CD4-positive, alpha-beta T cell (primary cell): ENCODE results near the gene CCSAP. TPM values are rescaled to one million over a fixed set of nuclear protein-coding genes. Genes with fewer than 3 reads are reported as not detected.

ENCODE experiments used
- ATAC-seq: fragments of 200-7000 bp; cut with Tn5 transposase; one replicate; pipeline ENCODE4 v1.10.0; 2022; ENCODE audit warnings: mild to moderate bottlenecking; ENCODE audit not compliant: poor library complexity
- CTCF ChIA-PET: fragments of 350-600 bp; sonication (Branson Sonifier 250); formaldehyde crosslinking; loops from one replicate; lab custom pipeline; 2021; ENCODE audit warnings: antibody characterized with exemption, inconsistent platforms; lab: Charles Lee
- POLR2A ChIA-PET: fragments of 350-600 bp; sonication (Branson Sonifier 250); formaldehyde crosslinking; loops from one replicate; lab custom pipeline; 2021; ENCODE audit warnings: antibody characterized with exemption, inconsistent platforms; lab: Charles Lee
- DNase-seq, 14 experiments: peaks; one replicate each; pipeline ENCODE4 v3.0.0-alpha.2; 2013 to 2020; ENCODE audit warnings: mixed read lengths in 2 of 14
- H3K27ac ChIP-seq, 2 donors: one replicate each; pipeline versions ENCODE4 v1.5.1 to v1.7.0; 2013; ENCODE audit warnings: low read length in 2 of 2, low read depth in 1 of 2, mild to moderate bottlenecking in 1 of 2
- H3K27me3 ChIP-seq, 2 experiments: 1 replicate in 1 of 2; 2 replicates in 1 of 2; pipeline versions ENCODE4 v1.6.1 to v1.7.0; 2013; ENCODE audit warnings: low read length in 2 of 2, control low read depth in 1 of 2, mild to moderate bottlenecking in 1 of 2, moderate library complexity in 1 of 2; ENCODE audit not compliant: insufficient read depth in 2 of 2, control insufficient read depth in 1 of 2
- H3K36me3 ChIP-seq: one replicate; pipeline ENCODE4 v1.6.1; 2013; ENCODE audit warnings: low read length, control low read depth; ENCODE audit not compliant: insufficient read depth
- H3K4me1 ChIP-seq: one replicate; pipeline ENCODE4 v1.6.1; 2013; ENCODE audit warnings: low read length, control low read depth; ENCODE audit not compliant: insufficient read depth
- H3K4me3 ChIP-seq: one replicate; pipeline ENCODE4 v1.5.1; 2013; ENCODE audit warnings: mild to moderate bottlenecking, low read length, moderate library complexity
- H3K9me3 ChIP-seq, 2 experiments: 1 replicate in 1 of 2; 2 replicates in 1 of 2; pipeline versions ENCODE4 v1.6.1 to v1.7.0; 2013; ENCODE audit warnings: low read length in 2 of 2, mild to moderate bottlenecking in 2 of 2, control low read depth in 1 of 2, moderate library complexity in 1 of 2; ENCODE audit not compliant: control insufficient read depth in 1 of 2, insufficient read depth in 1 of 2
- H3K27ac Mint-ChIP-seq: one replicate; pipeline ENCODE4 v1.8.0; 2020; ENCODE audit warnings: mixed read lengths
- H3K27me3 Mint-ChIP-seq: one replicate; pipeline ENCODE4 v1.8.0; 2021; ENCODE audit warnings: mixed read lengths
- H3K36me3 Mint-ChIP-seq: one replicate; pipeline ENCODE4 v1.8.0; 2021; ENCODE audit warnings: low read depth, mixed read lengths
- H3K4me1 Mint-ChIP-seq: one replicate; pipeline ENCODE4 v1.8.0; 2021; ENCODE audit warnings: low read depth, mixed read lengths
- H3K4me3 Mint-ChIP-seq: one replicate; pipeline ENCODE4 v1.8.0; 2020; ENCODE audit warnings: mild to moderate bottlenecking, mixed read lengths
- H3K9me3 Mint-ChIP-seq: one replicate; pipeline ENCODE4 v1.8.0; 2020; ENCODE audit warnings: mixed read lengths
- intact Hi-C, 2 experiments: fragments of 100-400 bp; cut with DNase I in 1 of 2; cut with micrococcal nuclease in 1 of 2; formaldehyde crosslinking; loops; one replicate each; pipeline versions ENCODE4 v1.15.1 to v1.9.0; 2023 to 2025; cut with DNase I, micrococcal nuclease
- total RNA-seq, 174 experiments: library from RNA in 2 of 174; stranded (reverse) in 2 of 174; gene quantifications; one replicate each; pipeline ENCODE4 v1.2.3 and lab custom pipeline; 2021 to 2026
- TF ChIP-seq, protein P1 (sequence below): fragments of 200-600 bp; IDR thresholded peaks from one replicate; pipeline ENCODE4 v1.8.0; 2022; ENCODE audit warnings: antibody characterized with exemption, mild to moderate bottlenecking

Gene CCSAP
- total RNA-seq, 2 experiments from 2014 or later: 14.3 to 15.2 TPM

DNA sequence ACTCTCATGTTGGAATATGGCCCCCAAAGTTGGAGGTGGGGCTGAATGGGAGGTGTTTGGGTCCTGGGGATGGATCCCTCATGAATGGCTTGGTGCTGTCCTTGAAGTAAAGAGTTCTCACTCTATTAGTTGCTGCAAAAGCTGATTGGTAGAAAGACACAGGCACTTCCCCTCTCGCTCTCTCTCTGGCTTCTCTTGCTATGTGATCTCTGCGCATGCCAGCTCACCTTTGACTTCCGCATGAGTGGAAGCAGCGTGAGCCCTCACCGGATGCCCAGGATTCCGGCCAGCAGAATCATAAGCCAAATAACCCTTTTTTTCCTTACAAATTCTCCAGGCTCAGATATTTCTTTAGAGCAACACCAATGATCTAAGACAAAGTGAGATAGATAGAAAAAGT is 20.9 kb upstream of the CCSAP start:
- peaks cover 57% of the 10 kb centered on the region for H3K27me3 Mint-ChIP-seq
- CTCF ChIA-PET: no interaction called here

DNA sequence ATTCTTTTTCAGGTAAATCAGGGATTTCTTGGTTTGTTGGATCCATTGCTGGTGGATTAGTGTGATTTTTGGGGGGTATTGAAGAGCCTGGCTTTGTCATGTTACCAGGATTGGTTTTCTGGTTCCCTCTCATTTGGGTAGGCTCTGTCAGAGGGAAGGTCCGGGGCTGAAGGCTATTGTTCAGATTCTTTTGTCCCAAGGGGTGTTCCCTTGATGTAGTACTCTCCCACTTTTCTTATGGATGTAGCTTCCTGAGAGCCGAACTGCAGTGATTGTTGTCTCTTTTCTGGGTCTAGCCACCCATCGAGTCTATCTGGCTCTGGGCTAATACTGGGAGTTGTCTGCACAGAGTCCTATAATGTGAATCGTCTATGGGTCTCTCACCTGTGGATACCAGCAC is 17.6 kb upstream of the CCSAP start:
- TF ChIP-seq, protein P1, sequence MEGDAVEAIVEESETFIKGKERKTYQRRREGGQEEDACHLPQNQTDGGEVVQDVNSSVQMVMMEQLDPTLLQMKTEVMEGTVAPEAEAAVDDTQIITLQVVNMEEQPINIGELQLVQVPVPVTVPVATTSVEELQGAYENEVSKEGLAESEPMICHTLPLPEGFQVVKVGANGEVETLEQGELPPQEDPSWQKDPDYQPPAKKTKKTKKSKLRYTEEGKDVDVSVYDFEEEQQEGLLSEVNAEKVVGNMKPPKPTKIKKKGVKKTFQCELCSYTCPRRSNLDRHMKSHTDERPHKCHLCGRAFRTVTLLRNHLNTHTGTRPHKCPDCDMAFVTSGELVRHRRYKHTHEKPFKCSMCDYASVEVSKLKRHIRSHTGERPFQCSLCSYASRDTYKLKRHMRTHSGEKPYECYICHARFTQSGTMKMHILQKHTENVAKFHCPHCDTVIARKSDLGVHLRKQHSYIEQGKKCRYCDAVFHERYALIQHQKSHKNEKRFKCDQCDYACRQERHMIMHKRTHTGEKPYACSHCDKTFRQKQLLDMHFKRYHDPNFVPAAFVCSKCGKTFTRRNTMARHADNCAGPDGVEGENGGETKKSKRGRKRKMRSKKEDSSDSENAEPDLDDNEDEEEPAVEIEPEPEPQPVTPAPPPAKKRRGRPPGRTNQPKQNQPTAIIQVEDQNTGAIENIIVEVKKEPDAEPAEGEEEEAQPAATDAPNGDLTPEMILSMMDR: no peak
- Histone ChIP-seq H3K27me3 (peaks cover 10 to 16% of the 10 kb centered on the region in 2 experiments), H3K36me3 (no peaks in the 10 kb centered on the region), H3K4me3 (no peak overlapping the region), H3K27ac (no peak overlapping the region), H3K4me1 (no peaks in the 10 kb centered on the region), H3K9me3 (peaks cover 0 to 5% of the 10 kb centered on the region in 2 experiments)
- Mint-ChIP-seq H3K4me3 (no peak overlapping the region), H3K9me3 (peaks cover 1% of the 10 kb centered on the region), H3K27ac (no peak overlapping the region), H3K36me3 (no peaks in the 10 kb centered on the region), H3K27me3 (peaks cover 64% of the 10 kb centered on the region), H3K4me1 (no peaks in the 10 kb centered on the region)
- ChIA-PET CTCF (no interaction called here), POLR2A (no interaction called here)
- DNase-seq: no peak
- ATAC-seq: no peak
- intact Hi-C loops: no loop called here

More for the DNA sequence above, 20.9 kb upstream of the CCSAP start:
- POLR2A ChIA-PET: no interaction called here
- intact Hi-C loops: no loop called here
- Mint-ChIP-seq H3K4me3 (no peak overlapping the region), H3K36me3 (no peaks in the 10 kb centered on the region), H3K27ac (no peak overlapping the region), H3K9me3 (no peaks in the 10 kb centered on the region), H3K4me1 (no peaks in the 10 kb centered on the region)
- H3K27me3 ChIP-seq: peaks cover 10 to 16% of the 10 kb centered on the region in 2 experiments
- H3K4me3 ChIP-seq: no peak overlapping the region
- no peaks in the 10 kb centered on the region for H3K4me1 ChIP-seq
- H3K36me3 ChIP-seq: no peaks in the 10 kb centered on the region
- ATAC-seq: no peak
- TF ChIP-seq, protein P1: no peak
- DNase-seq: no peak
- H3K9me3 ChIP-seq: no peaks in the 10 kb centered on the region
- no peak overlapping the region for H3K27ac ChIP-seq

DNA sequence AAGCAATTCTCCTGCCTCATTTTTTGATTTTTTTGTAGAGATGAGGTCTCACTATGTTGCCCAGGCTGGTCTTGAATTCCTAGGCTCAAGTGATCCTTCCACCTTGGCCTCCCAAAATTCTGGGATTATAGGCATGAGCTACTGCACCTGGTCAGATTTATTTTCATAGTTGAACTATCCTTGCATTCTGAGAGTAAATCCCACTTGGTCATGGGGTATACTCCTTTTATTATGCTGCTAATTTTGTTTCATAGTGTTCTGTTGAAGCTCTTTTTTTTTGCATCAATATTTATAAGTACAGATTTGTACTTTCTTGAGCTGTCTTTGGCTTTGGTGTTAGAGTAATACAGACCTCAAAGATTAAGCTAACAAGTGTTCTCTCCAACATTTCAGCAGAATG is 12.8 kb upstream of the CCSAP start:
- Mint-ChIP-seq H3K9me3 (peaks cover 3% of the 10 kb centered on the region), H3K27me3 (peaks cover 47% of the 10 kb centered on the region), H3K27ac (no peak overlapping the region), H3K4me1 (no peaks in the 10 kb centered on the region), H3K36me3 (no peaks in the 10 kb centered on the region), H3K4me3 (no peak overlapping the region)
- intact Hi-C loops: no loop called here
- Histone ChIP-seq H3K4me1 (no peaks in the 10 kb centered on the region), H3K27ac (no peak overlapping the region), H3K9me3 (peaks cover 0 to 12% of the 10 kb centered on the region in 2 experiments), H3K4me3 (no peak overlapping the region), H3K27me3 (peaks cover 5 to 15% of the 10 kb centered on the region in 2 experiments), H3K36me3 (no peaks in the 10 kb centered on the region)
- TF ChIP-seq, protein P1: no peak
- no peak for ATAC-seq
- ChIA-PET CTCF (no interaction called here), POLR2A (interaction anchor here (0.7 kb wide), 2 partner anchors 13 to 17 kb away, joined by 3 read pairs; partner anchors contain the start of gene CCSAP)
- no peak for DNase-seq
